NT2/D1 (cell line): ENCODE data around the gene KIAA1614.

Experiments
- YY1 ChIP-seq: IDR thresholded peaks from 2 replicates; pipeline ENCODE4 v1.6.1; 2011; ENCODE audit not compliant: insufficient read length, insufficient read depth
- ZNF274 ChIP-seq: IDR thresholded peaks from 2 replicates; pipeline ENCODE4 v1.6.1; 2011; ENCODE audit warnings: mild to moderate bottlenecking, low read depth, low read length

- TF ChIP-seq YY1 = no peak
- TF ChIP-seq ZNF274 = no peak
These were observed 51.4 kb downstream of the KIAA1614 start for GRCh38 chr1:180964056-180964455.
